HG02798 (cell line): ENCODE results near the gene CPNE4.
A peak's percentile ranks its signal among the peaks of the same experiment; 100 is the strongest.

Experiments used
- ATAC-seq: cut with Tn5 transposase; IDR thresholded peaks from one replicate; pipeline ENCODE4 v1.9.1; 2021; ENCODE audit warnings: mild to moderate bottlenecking; ENCODE audit not compliant: unreplicated experiment, poor library complexity

The CPNE4 gene

DNA sequence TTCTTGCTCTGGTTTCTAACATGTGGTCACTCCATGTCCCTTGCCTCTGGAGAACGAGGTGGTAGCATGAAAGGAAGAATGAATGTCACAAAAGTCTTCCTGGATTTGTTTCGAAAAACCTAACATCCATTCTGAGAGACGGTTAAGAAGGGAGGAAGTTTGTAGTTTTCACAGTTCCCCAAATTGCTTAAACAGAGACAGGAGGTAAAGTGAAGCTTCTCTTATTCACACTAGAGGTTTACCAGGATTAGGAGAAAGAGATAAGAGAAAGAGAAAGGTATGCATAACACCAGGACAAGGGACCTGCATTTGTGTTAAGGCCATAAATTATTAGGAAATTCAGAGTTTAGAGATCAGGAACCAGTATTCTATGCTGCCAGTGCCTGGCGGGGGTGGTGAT lies 228.1 kb downstream of the CPNE4 start:
- no peak for ATAC-seq

DNA sequence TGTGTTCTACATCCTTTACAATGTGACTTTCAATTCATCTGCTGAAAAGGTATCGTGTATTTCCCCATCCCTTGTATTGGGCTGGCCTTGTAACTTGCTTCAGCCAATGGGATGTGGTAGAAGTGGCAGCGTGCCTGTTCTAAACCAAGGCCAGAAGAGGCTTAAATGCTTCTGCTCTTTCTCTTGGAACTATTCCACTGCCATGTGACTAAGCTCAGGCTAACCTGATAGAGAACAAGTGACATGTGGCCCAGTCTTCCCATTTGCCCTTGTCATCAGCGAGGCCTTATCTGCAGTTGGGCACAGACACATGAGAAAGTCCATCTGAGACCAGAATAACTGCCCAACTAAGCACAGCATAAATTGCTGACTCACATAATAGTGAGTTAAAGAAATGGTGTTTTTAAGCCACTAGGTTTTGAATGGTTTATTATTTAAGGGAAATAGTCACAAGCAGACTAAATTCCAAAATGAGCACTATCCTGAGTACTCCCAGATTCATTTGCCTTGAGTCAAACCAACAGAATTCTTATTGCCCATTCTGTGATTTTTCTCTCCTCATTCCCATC lies 230.2 kb downstream of the CPNE4 start:
- no peak for ATAC-seq

DNA sequence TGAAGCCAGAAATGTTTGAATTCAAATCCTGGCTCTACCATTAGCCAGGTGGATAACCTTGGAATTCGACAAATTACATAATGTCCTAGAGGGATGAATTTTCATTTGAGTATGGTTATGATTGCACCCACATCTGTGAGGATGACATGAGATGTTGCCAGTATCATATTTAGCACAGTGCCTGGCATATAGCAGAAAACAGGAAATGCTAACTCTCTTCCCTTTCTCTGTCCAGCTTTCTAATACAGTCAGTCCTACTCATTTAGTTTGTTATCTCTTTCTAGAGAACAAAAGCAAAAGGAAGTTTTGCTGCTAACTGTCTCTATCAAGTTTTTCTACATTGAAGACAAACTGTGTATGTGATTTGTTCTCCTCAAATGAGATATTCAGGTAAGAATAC lies 231.7 kb downstream of the CPNE4 start:
- no peak for ATAC-seq

DNA sequence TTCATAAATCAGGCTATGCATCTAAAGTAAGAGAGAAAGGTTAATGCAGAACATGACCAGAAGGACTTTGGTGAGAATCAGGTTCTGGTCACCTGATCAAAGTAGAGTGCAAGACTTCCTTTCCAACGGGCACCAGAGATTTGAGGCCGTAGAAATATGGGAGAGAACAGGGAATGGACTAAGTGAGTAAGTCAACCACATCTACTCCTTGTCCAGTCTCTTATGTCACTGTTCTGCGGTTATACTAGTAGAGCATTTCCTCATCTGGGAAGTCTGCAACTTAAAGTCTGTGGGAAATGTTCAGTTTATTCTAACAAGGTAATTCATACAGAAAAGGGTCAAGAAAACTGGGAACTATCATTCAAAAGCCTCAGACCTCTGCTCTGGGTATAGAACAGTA lies 232.8 kb downstream of the CPNE4 start:
- ATAC-seq: no peak

DNA sequence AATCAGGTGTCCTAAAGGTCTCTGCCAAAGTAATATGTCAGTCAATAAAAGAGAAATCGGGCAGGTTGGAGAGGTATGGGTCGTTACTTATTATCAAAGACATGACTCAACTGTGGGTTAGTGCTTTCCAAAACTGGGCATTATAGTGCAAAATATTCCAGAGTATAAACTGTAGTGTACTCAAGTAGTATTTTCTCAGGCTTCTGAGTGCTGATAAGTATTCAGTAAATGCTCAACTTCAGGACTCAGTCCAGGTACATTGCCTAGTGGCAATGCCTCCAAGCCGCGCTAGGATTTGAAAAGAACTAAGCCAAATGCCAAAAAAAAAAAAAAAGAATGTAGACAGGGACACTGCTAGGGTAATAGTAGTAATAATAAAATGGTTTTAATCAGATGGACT lies 233.2 kb downstream of the CPNE4 start:
- ATAC-seq: no peak

DNA sequence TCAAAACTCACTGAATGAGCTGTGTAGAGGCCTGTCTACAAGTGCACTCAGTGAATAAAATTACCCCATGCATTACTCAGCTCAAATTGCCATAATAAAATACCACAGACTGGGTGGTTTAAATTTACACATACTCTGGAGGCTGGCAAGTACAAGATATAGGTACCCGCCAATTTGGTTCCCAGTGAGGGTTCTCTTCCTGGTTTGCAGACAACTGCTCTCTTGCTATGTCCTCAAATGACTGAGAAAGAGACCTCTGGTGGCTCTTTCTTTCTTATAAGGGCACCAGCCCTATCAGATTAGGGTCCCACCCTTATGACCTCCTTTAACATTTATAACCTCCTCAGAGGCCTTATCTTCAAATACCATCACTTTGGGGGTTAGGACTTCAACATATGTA lies 237.0 kb downstream of the CPNE4 start:
- no peak for ATAC-seq

DNA sequence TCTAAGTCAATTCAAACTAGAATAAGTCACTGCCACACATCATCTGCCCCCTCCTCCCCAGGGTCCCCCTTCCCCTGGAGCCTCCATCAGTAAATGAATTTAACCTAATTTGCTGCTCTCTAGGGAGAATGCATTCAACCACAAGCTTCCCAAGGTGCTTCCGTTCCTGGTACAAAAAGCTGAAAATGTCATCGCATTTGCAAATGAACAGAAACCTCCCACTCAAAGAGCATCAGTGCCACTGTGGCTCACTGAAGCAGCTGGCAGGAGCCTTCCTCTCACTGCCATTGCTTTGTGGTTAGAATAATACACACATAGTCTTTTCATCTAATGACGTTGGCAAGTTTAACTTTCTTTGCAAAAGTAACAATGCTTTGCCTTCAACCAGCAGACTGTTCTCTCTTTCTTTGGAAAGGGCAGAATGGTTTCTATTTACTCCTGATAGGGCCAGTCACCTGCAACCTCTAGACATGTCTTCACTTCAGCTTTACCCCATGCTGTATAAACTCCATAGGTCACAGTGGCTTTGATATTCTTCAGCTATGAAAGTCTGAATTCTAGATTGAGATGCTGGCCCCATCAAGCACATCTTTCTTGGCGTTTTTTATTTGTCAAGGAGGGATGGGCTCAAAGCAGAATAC lies 238.1 kb downstream of the CPNE4 start:
- ATAC-seq: peak; percentile 77

DNA sequence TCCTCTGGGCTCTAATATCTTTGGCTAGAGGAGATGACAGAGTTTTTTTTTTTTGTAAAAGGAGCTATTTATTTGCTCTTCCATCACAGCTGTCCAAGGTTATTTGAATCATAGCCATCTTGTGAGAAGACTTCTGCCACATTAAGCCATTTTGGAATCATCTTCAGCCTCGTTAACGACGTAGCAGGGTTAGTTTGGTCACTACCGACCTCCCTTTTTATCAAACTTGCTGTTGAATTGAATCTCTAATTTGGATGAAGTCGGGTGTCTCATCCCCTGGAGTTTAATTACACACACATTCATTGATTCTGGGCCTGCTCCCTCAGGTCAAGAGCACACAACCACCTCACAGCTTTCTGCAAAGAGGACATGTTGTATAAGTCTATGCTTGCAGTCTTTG lies 238.7 kb downstream of the CPNE4 start:
- peak; percentile 2 for ATAC-seq

DNA sequence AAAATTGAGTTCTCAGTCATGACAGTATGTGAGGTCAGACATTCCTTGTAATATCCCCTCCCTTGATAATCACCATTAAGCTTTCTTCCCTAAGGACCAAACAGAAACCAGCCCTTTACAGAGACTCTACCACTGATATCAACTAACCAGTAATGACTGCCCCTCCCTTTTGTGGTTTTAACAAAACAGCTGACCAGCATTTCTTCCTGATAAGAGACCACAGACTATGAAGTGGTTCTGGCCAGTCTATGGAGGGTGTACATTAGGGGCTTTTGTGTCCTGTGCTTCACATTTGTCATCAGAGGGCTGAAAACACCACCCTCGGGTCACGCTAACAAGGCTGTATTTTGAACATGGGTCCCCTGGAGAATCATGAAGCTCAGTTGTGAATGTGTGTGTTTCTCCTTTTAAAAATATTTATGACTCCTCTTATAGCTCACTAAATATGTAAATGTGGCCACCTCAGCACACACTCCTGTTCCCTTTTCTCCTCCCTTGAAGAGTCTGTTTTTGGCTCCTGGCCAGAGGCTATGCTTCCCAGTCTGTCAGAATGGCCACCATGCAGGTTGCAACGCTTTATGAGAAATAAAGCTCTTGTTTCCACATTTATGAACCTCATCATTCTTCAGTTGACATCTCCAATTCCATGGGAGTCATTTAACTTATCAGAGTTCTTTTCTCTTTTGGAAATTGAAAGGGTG lies 239.3 kb downstream of the CPNE4 start:
- ATAC-seq: peak; percentile 64

DNA sequence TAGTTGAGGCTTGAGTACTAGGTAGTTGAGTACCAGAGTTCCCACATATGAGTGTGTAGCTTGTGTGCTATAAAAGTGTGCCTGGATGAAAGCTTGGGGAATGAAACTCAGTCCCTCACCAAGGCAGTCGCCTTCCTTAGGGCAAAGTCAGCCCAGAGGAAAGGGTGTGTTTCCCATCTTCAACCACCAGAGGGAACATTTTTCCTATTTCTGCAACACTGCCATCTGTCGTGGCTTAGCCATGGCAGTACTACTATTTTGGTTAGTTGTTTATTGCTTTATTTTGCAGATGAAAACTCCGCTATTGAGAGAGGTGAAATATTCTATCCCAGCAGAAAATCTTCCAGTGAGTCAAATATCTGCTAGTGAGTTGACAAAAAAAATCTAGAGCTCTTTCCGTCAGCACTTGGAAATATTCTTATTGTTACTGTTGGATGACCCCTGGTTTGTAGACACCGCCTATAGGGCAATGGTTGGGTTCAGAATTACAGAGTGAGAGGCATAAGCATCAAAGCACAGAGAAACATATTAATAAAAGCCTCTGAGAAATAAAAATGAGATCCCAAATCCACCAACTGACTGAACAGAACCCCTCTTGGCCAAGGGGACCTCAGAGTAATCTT lies 239.9 kb downstream of the CPNE4 start:
- peak; percentile 64 for ATAC-seq

DNA sequence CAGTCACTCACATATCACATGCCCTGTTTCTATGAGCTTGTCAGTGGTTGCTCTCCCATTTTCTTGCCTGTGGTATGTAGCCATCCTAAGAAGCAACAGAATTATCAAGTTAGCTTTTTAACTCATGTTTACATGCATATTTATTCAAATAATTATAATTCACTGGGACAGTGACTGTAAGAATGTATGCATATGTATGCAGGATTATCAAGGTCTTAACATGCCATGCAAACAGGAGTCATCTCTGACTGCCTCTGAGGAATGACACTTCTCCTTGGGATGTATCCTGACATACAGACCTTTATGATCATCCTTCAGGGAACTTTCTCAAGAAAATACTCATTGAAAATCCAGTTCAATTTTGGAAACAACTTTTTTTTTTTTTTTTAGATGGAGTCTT lies 240.9 kb downstream of the CPNE4 start:
- ATAC-seq: no peak

DNA sequence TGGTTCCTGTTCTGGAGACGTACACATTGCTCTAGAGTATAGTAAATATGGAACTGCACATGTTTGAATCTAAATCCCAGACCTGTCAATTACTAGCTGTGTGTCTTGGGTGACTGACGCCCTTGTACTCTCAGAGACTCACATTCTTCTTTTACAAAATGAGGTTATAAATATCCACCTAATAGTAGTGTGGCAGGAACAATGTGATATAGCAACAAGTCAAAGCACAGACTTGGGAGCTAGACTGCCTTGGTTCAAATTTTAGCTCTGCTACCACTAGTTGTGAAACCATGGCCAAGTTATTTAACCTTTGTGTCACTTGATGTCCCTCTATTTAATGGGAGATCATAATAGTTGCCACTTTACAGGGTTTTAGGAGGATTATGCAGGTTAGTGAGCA lies 245.6 kb downstream of the CPNE4 start:
- no peak for ATAC-seq

DNA sequence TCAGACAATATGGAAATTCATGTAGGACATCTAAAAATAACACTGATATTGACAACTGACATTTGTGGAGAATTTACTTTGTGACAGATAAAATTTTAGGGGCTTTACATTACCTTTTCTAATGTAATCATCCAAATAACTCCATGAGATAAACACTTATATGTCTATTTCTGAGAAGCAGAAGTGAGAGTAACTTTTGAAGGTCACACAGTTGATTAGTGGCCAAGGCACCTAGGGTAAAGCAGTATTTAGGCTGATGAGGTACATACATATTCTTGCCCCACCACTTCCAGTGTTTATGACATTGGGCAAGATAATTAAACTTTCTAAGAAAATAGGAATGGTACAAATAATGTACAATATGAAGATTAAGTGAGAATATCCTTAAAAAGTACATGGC lies 248.4 kb downstream of the CPNE4 start:
- ATAC-seq: no peak

DNA sequence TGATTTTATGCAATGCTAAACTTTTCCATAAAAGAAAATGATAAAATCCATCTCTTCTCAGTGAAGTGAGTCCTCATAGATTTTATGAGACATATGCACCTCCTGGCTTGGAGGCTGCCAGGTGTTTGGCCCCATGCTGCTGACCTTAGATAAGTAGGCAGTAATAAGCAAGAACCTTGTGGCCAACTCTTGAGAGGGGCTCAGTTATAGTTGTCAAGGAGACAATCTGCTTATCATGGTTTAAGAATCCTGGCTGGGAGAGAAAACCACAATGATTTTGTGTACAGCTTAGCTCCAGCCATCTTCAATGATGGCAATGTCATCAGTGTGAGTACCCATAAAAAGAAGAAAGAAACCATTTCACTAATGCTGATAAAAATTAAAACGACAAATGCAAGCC lies 252.1 kb downstream of the CPNE4 start:
- ATAC-seq: no peak

DNA sequence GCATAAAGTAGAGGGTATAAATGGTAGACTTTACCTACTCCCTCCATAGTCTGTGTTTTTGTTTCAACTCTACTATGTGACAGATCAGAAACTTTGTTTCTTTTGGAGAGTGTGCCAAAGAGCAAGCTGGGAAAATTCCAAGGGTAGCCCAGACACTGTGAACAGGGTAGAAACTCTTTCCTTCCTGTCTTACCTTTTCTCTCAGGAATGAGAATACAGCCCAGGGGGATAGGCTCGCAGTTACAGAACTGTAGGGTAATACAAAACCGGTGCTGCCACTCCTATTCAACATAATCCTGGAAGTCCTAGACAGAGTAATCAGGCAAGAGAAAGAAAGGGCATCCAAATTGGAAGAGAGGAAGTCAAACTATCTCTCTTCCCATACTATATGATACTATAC lies 256.3 kb downstream of the CPNE4 start:
- ATAC-seq: no peak

DNA sequence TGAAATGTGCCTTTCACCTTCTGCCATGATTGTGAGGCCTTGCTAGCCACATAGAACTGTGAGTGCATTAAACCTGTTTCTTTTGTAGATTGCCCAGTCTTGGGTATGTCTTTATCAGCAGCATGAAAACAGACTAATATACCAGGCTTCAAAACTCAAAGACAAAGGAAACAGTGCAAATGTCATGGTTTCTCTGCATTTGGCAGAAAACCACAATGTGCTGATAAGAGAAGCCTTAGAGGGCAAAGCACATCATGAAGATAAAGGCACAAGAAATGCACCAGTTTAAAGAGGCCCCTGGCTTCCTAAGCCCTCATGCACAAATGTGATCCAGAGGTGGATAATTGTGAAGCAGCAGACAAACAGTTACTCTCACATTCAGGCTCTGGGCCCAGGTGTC lies 259.2 kb downstream of the CPNE4 start:
- no peak for ATAC-seq

DNA sequence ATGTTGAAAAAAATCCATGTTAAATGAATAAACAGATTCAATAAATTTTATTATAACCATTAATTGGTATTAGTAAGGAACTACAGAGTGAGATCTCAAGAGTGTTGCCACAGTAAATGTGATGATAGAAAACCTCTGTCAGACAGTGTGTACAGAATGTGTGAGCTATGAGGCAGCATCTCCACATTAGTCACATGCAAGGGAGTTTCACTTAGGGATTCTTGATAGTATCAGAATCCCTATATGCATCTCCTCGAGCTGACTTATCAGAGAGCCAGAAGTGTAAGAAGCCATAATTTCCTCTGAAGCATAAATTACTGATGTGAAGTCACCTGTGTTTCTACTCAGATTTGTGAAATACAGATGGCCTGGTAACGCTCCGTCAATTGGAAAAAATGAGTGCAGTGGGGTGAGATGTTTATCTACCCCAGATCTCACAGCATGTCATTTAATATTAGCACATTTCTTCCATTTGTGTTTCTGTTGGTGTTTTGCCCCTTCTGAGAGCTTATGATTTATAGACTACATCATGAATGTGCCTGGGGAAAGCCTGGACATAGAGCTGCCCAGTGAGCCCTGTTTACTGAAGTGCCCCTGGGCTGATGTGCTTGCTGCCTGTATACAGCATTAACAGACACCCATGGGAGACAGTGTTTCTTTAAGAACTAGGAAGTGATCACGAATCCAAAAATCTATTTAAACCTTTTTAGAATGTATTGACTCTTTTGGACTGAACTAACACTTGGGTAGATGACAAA lies 262.4 kb downstream of the CPNE4 start:
- ATAC-seq: no peak

DNA sequence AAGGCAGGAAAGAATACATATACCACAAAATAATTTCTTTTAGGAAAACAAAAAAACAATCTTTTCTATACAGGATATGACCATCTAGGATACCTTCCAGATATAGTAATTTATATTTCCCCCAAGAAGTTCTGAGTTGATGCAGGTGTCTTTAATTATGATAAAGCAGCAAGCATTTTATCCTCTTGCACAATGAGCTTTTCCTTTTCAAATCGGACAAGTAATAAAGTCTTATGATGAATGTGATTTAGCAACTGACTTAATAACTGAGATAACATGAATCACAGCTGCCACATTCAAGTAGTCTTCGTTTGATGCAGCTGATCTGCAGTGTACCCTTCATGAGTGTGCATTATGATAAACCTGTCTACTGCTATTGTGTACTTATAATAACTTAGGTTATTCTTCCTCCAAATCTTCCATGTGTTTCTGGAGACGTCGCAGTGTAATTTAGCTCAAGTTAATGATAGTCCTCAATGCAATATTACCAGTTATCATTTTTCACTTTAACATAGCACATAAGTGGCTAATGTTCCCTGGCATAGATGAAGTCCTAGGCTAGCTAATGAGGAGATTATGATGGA lies 271.7 kb downstream of the CPNE4 start:
- no peak for ATAC-seq

DNA sequence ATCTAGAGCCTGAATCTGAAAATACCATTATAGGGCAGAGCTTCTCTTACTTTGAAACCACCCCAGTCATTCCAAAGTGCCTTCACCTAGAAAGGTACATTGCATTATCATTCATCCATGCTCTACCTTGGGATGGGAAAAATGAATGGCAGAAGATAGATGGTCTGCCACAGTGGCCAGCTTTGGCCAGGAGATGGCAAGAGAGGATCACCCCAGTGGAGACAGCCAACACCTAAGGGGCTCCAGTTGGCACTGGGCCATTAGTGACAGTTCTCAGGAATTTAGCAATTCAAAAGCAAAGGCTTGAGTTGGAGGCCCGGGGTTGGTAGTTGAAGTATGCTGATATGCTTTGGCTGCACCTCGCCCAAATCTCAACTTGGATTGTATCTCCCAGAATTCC lies 278.4 kb downstream of the CPNE4 start:
- no peak for ATAC-seq

DNA sequence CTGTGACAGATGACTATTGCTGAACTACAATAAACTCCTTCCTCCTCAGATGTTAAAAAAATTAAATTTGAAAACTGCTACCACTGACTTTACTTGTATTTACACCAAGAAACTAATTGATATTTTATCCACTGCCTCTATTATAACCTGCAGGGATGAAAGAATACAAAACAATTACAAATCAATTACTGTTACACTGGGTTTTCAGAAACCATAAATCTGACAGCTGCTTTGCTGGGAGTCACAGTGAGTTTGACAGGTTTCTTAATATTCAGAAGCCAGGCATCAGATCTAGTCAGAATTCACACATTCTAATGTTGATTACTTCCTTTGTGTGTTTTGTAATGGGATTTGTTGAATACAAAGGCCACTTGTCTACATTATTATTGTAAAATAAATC lies 279.4 kb downstream of the CPNE4 start:
- no peak for ATAC-seq

DNA sequence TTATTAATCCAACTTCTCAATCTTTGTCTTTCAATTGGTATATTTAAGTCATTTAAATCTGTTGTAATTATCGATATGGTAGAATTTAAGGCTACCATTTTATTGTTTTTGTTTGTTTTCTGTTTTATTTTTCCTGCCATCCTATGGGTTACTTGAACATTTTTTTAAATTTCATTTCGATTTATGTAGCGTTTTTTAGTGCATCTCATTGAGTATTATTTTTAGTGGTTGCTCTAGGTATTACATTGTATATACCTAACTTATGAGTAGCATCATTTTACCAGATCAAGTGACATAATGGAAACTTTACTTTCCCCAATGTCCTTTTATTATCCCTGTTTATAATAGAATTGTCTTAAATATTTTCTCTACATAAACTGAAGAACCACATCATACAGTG lies 284.6 kb downstream of the CPNE4 start:
- ATAC-seq: no peak
